ENCODE results near the gene PITPNM3. TPM values are rescaled to one million over a fixed set of nuclear protein-coding genes. Genes with fewer than 3 reads are reported as not detected.
"Not testable (repeated sequence)": the region's sequence is repeated elsewhere in the genome, so short reads cannot be mapped to it uniquely, and the experiment has no call there.

The PITPNM3 gene
- polyA plus RNA-seq, 1 donor from 2014 or later = 3.0 TPM

DNA sequence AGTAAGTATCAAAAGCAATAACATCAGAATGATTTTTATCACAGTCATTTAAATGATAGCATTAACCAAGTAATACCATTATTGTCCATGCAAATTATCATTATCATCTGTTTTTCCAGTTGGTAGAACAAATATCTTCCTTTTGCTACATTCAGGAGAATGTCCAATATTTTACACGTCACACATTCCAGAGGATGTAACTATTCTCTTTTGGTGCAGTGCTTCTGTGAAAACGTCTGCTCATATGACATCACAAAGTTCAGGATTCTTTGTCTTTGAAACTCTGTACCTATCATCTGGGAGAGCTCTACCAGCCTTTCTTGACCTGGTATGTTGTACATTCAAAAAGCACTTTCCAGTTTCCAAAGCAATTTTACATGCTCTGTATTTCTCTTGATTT, 40.2 kb upstream of the PITPNM3 start:
- peaks cover 8% of the 10 kb centered on the region for H3K36me3 ChIP-seq (ENCODE audit: insufficient read depth, low read length)
- no peaks in the 10 kb centered on the region for H3K9me3 ChIP-seq (ENCODE audit: low read length)
- no peak overlapping the region for H3K4me3 ChIP-seq (ENCODE audit: low read length)
- no peaks in the 10 kb centered on the region for H3K27me3 ChIP-seq (ENCODE audit: insufficient read depth, low read depth, low read length)
- H3K27ac ChIP-seq (ENCODE audit: low read length) = no peak overlapping the region
- H3F3A ChIP-seq (ENCODE audit: insufficient read depth, low read length, poor library complexity, severe bottlenecking) = no peaks in the 10 kb centered on the region
- H3K79me2 ChIP-seq (replicated peaks; ENCODE audit: insufficient read depth, low read length) = no peaks in the 10 kb centered on the region
- H4K20me1 ChIP-seq (ENCODE audit: insufficient read depth) = no peaks in the 10 kb centered on the region
- no peak overlapping the region for H3K4me2 ChIP-seq (ENCODE audit: low read length)
- H3K9ac ChIP-seq (ENCODE audit: low read length) = no peak overlapping the region
- H2AFZ ChIP-seq (ENCODE audit: low read depth, low read length) = no peak overlapping the region
- TF ChIP-seq EP300 (conservative IDR thresholded peaks at IDR 0.05; ENCODE audit: poor library complexity, severe bottlenecking) (no peak), SMC3 (conservative IDR thresholded peaks at IDR 0.05; ENCODE audit: poor library complexity) (no peak), EZH2 (IDR thresholded peaks at IDR 0.05; ENCODE audit: borderline replicate concordance, insufficient read depth, low read length, poor library complexity, severe bottlenecking) (no peak), TAF1 (IDR thresholded peaks at IDR 0.05; ENCODE audit: low read depth) (no peak), MXI1 (conservative IDR thresholded peaks at IDR 0.05; ENCODE audit: poor library complexity, severe bottlenecking) (no peak), REST (IDR thresholded peaks at IDR 0.05; ENCODE audit: borderline replicate concordance) (no peak), POLR2AphosphoS5 (IDR thresholded peaks at IDR 0.05) (no peak), RAD21 (conservative IDR thresholded peaks at IDR 0.05) (no peak)
- TF ChIP-seq, protein P1, sequence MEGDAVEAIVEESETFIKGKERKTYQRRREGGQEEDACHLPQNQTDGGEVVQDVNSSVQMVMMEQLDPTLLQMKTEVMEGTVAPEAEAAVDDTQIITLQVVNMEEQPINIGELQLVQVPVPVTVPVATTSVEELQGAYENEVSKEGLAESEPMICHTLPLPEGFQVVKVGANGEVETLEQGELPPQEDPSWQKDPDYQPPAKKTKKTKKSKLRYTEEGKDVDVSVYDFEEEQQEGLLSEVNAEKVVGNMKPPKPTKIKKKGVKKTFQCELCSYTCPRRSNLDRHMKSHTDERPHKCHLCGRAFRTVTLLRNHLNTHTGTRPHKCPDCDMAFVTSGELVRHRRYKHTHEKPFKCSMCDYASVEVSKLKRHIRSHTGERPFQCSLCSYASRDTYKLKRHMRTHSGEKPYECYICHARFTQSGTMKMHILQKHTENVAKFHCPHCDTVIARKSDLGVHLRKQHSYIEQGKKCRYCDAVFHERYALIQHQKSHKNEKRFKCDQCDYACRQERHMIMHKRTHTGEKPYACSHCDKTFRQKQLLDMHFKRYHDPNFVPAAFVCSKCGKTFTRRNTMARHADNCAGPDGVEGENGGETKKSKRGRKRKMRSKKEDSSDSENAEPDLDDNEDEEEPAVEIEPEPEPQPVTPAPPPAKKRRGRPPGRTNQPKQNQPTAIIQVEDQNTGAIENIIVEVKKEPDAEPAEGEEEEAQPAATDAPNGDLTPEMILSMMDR (IDR thresholded peaks at IDR 0.05; ENCODE audit: poor library complexity, severe bottlenecking) = no peak
- H3K9me2 ChIP-seq (ENCODE audit: insufficient read depth, low read length) = no peaks in the 10 kb centered on the region

GRCh38 chr17:6596081-6596480, 39.7 kb upstream of the PITPNM3 start:
- no peaks in the 10 kb centered on the region for H3K79me2 ChIP-seq (replicated peaks; ENCODE audit: insufficient read depth, low read length)
- H3K4me3 ChIP-seq (ENCODE audit: low read length) = no peak overlapping the region
- H3K27me3 ChIP-seq (ENCODE audit: insufficient read depth, low read depth, low read length) = no peaks in the 10 kb centered on the region
- peaks cover 11% of the 10 kb centered on the region for H3K36me3 ChIP-seq (ENCODE audit: insufficient read depth, low read length)
- no peaks in the 10 kb centered on the region for H3K9me3 ChIP-seq (ENCODE audit: low read length)
- no peaks in the 10 kb centered on the region for H3K9me2 ChIP-seq (ENCODE audit: insufficient read depth, low read length)
- no peak overlapping the region for H3K27ac ChIP-seq (ENCODE audit: low read length)
- no peak overlapping the region for H3K4me2 ChIP-seq (ENCODE audit: low read length)
- no peak overlapping the region for H2AFZ ChIP-seq (ENCODE audit: low read depth, low read length)
- TF ChIP-seq REST (IDR thresholded peaks at IDR 0.05; ENCODE audit: borderline replicate concordance) (no peak), RAD21 (conservative IDR thresholded peaks at IDR 0.05) (no peak), EP300 (conservative IDR thresholded peaks at IDR 0.05; ENCODE audit: poor library complexity, severe bottlenecking) (no peak), EZH2 (IDR thresholded peaks at IDR 0.05; ENCODE audit: borderline replicate concordance, insufficient read depth, low read length, poor library complexity, severe bottlenecking) (no peak), TAF1 (IDR thresholded peaks at IDR 0.05; ENCODE audit: low read depth) (no peak), MXI1 (conservative IDR thresholded peaks at IDR 0.05; ENCODE audit: poor library complexity, severe bottlenecking) (no peak), SMC3 (conservative IDR thresholded peaks at IDR 0.05; ENCODE audit: poor library complexity) (no peak), POLR2AphosphoS5 (IDR thresholded peaks at IDR 0.05) (no peak)
- TF ChIP-seq, protein P1 (IDR thresholded peaks at IDR 0.05; ENCODE audit: poor library complexity, severe bottlenecking) = no peak
- H4K20me1 ChIP-seq (ENCODE audit: insufficient read depth) = no peaks in the 10 kb centered on the region
- no peaks in the 10 kb centered on the region for H3F3A ChIP-seq (ENCODE audit: insufficient read depth, low read length, poor library complexity, severe bottlenecking)
- no peak overlapping the region for H3K9ac ChIP-seq (ENCODE audit: low read length)

- H3K4me2 ChIP-seq (ENCODE audit: low read length); H3K27ac ChIP-seq (ENCODE audit: low read length); H3K9me3 ChIP-seq (ENCODE audit: low read length); H3K79me2 ChIP-seq (replicated peaks; ENCODE audit: insufficient read depth, low read length); H3F3A ChIP-seq (ENCODE audit: insufficient read depth, low read length, poor library complexity, severe bottlenecking); H2AFZ ChIP-seq (ENCODE audit: low read depth, low read length); H3K27me3 ChIP-seq (ENCODE audit: insufficient read depth, low read depth, low read length); H3K9ac ChIP-seq (ENCODE audit: low read length); H3K36me3 ChIP-seq (ENCODE audit: insufficient read depth, low read length); H4K20me1 ChIP-seq (ENCODE audit: insufficient read depth); H3K9me2 ChIP-seq (ENCODE audit: insufficient read depth, low read length); H3K4me3 ChIP-seq (ENCODE audit: low read length): not testable (repeated sequence)
Observed at GRCh38 chr17:6593371-6593770, 37.0 kb upstream of the PITPNM3 start.
